HepG2 (cell line): Measurements from ENCODE around the gene HINFP. TPM values are rescaled to one million over a fixed set of nuclear protein-coding genes. Genes with fewer than 3 reads are reported as not detected.
A peak's percentile ranks its signal among the peaks of the same experiment; 100 is the strongest.

ENCODE experiments used
- ATAC-seq: fragments of 200-7000 bp; cut with Tn5 transposase; 3 replicates; pipeline ENCODE4 v1.9.1; 2020; ENCODE audit warnings: mild to moderate bottlenecking, moderate library complexity
- BruUV-seq: library from RNA; stranded (reverse); fragments of 400-500 nt; replicated peaks from 2 replicates; lab custom pipeline; 2021; lab: Mats Ljungman, UMichigan
- CTCF ChIA-PET: fragments of 300-600 bp; formaldehyde crosslinking; extraction: SDS; loops from one replicate; lab custom pipeline; 2021; ENCODE audit warnings: low total read pairs, inconsistent platforms, low intra/inter-chr PET ratio; lab: Yijun Ruan, JAX
- POLR2A ChIA-PET: fragments of 350-600 bp; sonication (Branson Sonifier 250); formaldehyde crosslinking; loops from one replicate; lab custom pipeline; 2020; ENCODE audit warnings: antibody characterized with exemption, inconsistent platforms; lab: Yijun Ruan, JAX
- DNase-seq: peaks from one replicate; pipeline ENCODE4 v3.0.0-alpha.2; 2015; ENCODE audit warnings: low spot score
- FAIRE-seq: peaks from 3 replicates; lab custom pipeline; 2011; peaks lifted over from hg19 to GRCh38; lab: Jason Lieb, UNC
- H2AFZ ChIP-seq: one replicate; pipeline ENCODE4 v1.6.1; 2011; ENCODE audit warnings: low read length, inconsistent platforms
- H3K27ac ChIP-seq: fragments of 300-600 bp; 3 replicates; pipeline ENCODE4 v1.8.0; 2011; ENCODE audit warnings: mixed run types, mild to moderate bottlenecking, mixed read lengths, low read length, inconsistent platforms; ENCODE audit not compliant: insufficient read depth; ENCODE audit errors: extremely low read length
- H3K27me3 ChIP-seq, 2 experiments: fragments of 200-600 bp in 1 of 2; 2 replicates in 1 of 2; 3 replicates in 1 of 2; pipeline versions ENCODE4 v1.6.0 to v1.8.0; 2011; ENCODE audit warnings: low read length in 2 of 2, mild to moderate bottlenecking in 2 of 2, moderate library complexity in 2 of 2, inconsistent platforms in 1 of 2; ENCODE audit not compliant: insufficient read depth in 2 of 2, control insufficient read depth in 1 of 2
- H3K36me3 ChIP-seq, 2 experiments: fragments of 200-600 bp in 1 of 2; replicated peaks in 1 of 2; 2 replicates in 1 of 2; 3 replicates in 1 of 2; pipeline versions ENCODE4 v1.5.1 to v1.8.0; 2011; ENCODE audit warnings: low read length in 2 of 2, inconsistent platforms in 1 of 2; ENCODE audit not compliant: insufficient read depth in 2 of 2, control insufficient read depth in 1 of 2
- H3K4me1 ChIP-seq: 2 replicates; pipeline ENCODE4 v1.5.1; 2012; ENCODE audit warnings: low read length, inconsistent platforms; ENCODE audit not compliant: insufficient read depth
- H3K4me2 ChIP-seq: 2 replicates; pipeline ENCODE4 v1.6.0; 2011; ENCODE audit warnings: low read depth, low read length, inconsistent platforms
- H3K4me3 ChIP-seq, 3 experiments: fragments of 200-600 bp in 1 of 3; sonication (generic), shearing (Covaris generic) in 1 of 3; replicated peaks in 1 of 3; 2 replicates each; pipeline ENCODE4 v1.5.1; 2011 to 2016; ENCODE audit warnings: low read length in 3 of 3, inconsistent platforms in 2 of 3, low read depth in 2 of 3, mild to moderate bottlenecking in 2 of 3, control low read depth in 1 of 3, mixed read lengths in 1 of 3; ENCODE audit not compliant: insufficient read depth in 1 of 3
- H3K79me2 ChIP-seq: one replicate; pipeline ENCODE4 v1.6.1; 2011; ENCODE audit warnings: low read length, inconsistent platforms; ENCODE audit not compliant: insufficient read depth
- H3K9ac ChIP-seq: 2 replicates; pipeline ENCODE4 v1.6.0; 2011; ENCODE audit warnings: mild to moderate bottlenecking, low read depth, low read length, inconsistent platforms; ENCODE audit not compliant: insufficient read depth
- H3K9me3 ChIP-seq: 2 replicates; pipeline ENCODE4 v1.5.1; 2012; ENCODE audit warnings: mild to moderate bottlenecking, low read length
- H4K20me1 ChIP-seq: 2 replicates; pipeline ENCODE4 v1.6.0; 2011; ENCODE audit warnings: inconsistent platforms, mild to moderate bottlenecking, low read length, moderate library complexity; ENCODE audit not compliant: insufficient read depth
- AKAP8 ChIP-seq: sonication (generic); formaldehyde crosslinking; IDR thresholded peaks from 2 replicates; pipeline ENCODE4 v1.5.1; 2020; ENCODE audit warnings: mild to moderate bottlenecking, missing genetic modification reagents
- NFE2L2 ChIP-seq: fragments of 150-350 bp; IDR thresholded peaks from 2 replicates; pipeline ENCODE4 v1.6.1; 2014; ENCODE audit warnings: low read length
- RAD21 ChIP-seq: fragments of 450-650 bp; formaldehyde crosslinking; IDR thresholded peaks from 2 replicates; pipeline ENCODE4 v1.5.0; 2020; ENCODE audit warnings: mild to moderate bottlenecking
- TOPORS ChIP-seq: sonication (generic); formaldehyde crosslinking; IDR thresholded peaks from 2 replicates; pipeline ENCODE4 v1.8.0; 2023; ENCODE audit warnings: mild to moderate bottlenecking, missing genetic modification reagents
- YEATS2 ChIP-seq: sonication (generic); formaldehyde crosslinking; IDR thresholded peaks from 2 replicates; pipeline ENCODE4 v1.4.0; 2020; ENCODE audit warnings: missing genetic modification reagents, borderline replicate concordance
- ZFP1 ChIP-seq: IDR thresholded peaks from 2 replicates; pipeline ENCODE4 v1.6.1; 2016
- ZFP90 ChIP-seq: sonication (generic); formaldehyde crosslinking; IDR thresholded peaks from 2 replicates; pipeline ENCODE4 v1.8.0; 2022; ENCODE audit warnings: missing genetic modification reagents, mild to moderate bottlenecking, inconsistent platforms, borderline replicate concordance
- ZMYM2 ChIP-seq: sonication (generic); formaldehyde crosslinking; IDR thresholded peaks from 2 replicates; pipeline ENCODE4 v1.8.0; 2022; ENCODE audit warnings: mild to moderate bottlenecking, missing genetic modification reagents
- ZNF446 ChIP-seq: sonication (generic); formaldehyde crosslinking; IDR thresholded peaks from 2 replicates; pipeline ENCODE4 v1.5.0; 2020; ENCODE audit warnings: mild to moderate bottlenecking, missing genetic modification reagents
- WGBS: methylation state at CpG from one replicate; pipeline ENCODE4 v1.1.6; 2017; ENCODE audit warnings: low lambda C conversion rate; 5-methylcytosine and 5-hydroxymethylcytosine counted together
- in situ Hi-C: cut with HindIII; loops from 2 replicates; pipeline ENCODE4 v1.10.0; 2017; ENCODE audit warnings: low pct_unique_long_range_greater_than_20kb; ENCODE audit not compliant: extremely low pct_ligation_motif_present
- intact Hi-C: fragments of 100-400 bp; cut with micrococcal nuclease; formaldehyde crosslinking; loops from one replicate; pipeline ENCODE4 v1.10.0; 2022; ENCODE audit not compliant: unreplicated experiment
- polyA plus RNA-seq, 8 experiments: library from polyadenylated mRNA; depleted of rRNA in 3 of 8; stranded (reverse) in 7 of 8; unstranded in 1 of 8; fragments of >200 nt; fragmentation: Illumina TruSeq in 4 of 8; extraction: Trizol in 4 of 8; gene quantifications; 2 replicates each; pipeline versions ENCODE4 v1.2.1 to v1.2.3, GENCODE V29; 2011 to 2016; ENCODE audit warnings: low read depth in 4 of 8, missing spikeins in 1 of 8, mixed read lengths in 1 of 8; ENCODE audit not compliant: insufficient read depth in 1 of 8
- total RNA-seq, 5 experiments: library from RNA; depleted of rRNA; stranded (reverse); fragments of >200 nt; fragmentation: Illumina TruSeq; extraction: Trizol; gene quantifications; 2 replicates each; pipeline ENCODE4 v1.2.3, GENCODE V29; 2016; ENCODE audit warnings: low read depth in 1 of 5
- TF ChIP-seq, protein P1 (sequence below): sonication (generic); formaldehyde crosslinking; IDR thresholded peaks from 2 replicates; pipeline ENCODE4 v1.4.0; 2020; ENCODE audit warnings: missing genetic modification reagents, borderline replicate concordance
- TF ChIP-seq, protein P2 (sequence below): sonication (generic); IDR thresholded peaks from 2 replicates; pipeline ENCODE4 v1.6.1; 2016; ENCODE audit warnings: low read depth, borderline replicate concordance
- TF ChIP-seq, protein P3 (sequence below): sonication (generic); formaldehyde crosslinking; conservative IDR thresholded peaks from 2 replicates; pipeline ENCODE4 v1.5.0; 2020; ENCODE audit warnings: missing genetic modification reagents
- TF ChIP-seq, protein P4 (sequence below): sonication (generic); formaldehyde crosslinking; IDR thresholded peaks from 2 replicates; pipeline ENCODE4 v1.5.1; 2020; ENCODE audit warnings: mild to moderate bottlenecking, missing genetic modification reagents, moderate library complexity
- TF ChIP-seq, protein P5 (sequence below): sonication (generic); formaldehyde crosslinking; IDR thresholded peaks from 2 replicates; pipeline ENCODE4 v1.4.0; 2020; ENCODE audit warnings: mild to moderate bottlenecking, missing genetic modification reagents

The HINFP gene
- total and polyA plus RNA-seq, 2 of the 13 experiments (the other 11 are each of a cell fraction or from before 2014, with no cell fraction given), result 15.1 to 21.4 TPM

DNA sequence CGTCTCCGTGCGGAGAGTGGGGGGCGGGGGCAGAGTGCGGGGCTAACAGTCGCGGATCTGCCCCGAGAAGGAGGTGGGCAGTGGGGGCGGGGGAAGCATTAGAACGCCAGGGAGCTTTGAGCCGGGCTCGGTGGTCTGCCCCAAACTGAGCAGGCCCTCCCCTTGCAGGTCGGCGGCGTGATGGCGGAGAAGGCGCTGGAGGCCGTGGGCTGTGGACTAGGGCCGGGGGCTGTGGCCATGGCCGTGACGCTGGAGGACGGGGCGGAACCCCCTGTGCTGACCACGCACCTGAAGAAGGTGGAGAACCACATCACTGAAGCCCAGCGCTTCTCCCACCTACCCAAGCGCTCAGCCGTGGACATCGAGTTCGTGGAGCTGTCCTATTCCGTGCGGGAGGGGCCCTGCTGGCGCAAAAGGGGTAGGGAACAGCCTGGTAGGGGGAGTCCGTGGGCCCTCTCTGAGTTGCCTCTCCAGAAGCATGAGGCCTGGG lies 28.5 kb downstream of the HINFP start:
- in situ Hi-C loops, result no loop called here
- ChIA-PET CTCF (no interaction called here), POLR2A (no interaction called here)
- no peak overlapping the region for H2AFZ ChIP-seq
- H3K4me3 ChIP-seq, result peak overlapping the region in 2 of 3 experiments; percentile 61 to 68; a peak in 3 of 6 replicates
- H4K20me1 ChIP-seq, result no peaks in the 10 kb centered on the region
- 27% methylated on average over 14 of the region's 33 CpGs for WGBS
- H3K4me2 ChIP-seq, result peak overlapping the region; percentile 66
- no peak for ATAC-seq
- no peak overlapping the region for H3K9ac ChIP-seq
- no TSS peak for BruUV-seq
- H3K36me3 ChIP-seq, result no peaks in the 10 kb centered on the region
- peaks cover 18 to 80% of the 10 kb centered on the region in 2 experiments for H3K27me3 ChIP-seq
- DNase-seq, result no peak
- H3K27ac ChIP-seq, result no peak overlapping the region
- peaks cover 6% of the 10 kb centered on the region; the same call in 1 of the 2 replicates for H3K4me1 ChIP-seq
- no peaks in the 10 kb centered on the region for H3K79me2 ChIP-seq
- no peak for FAIRE-seq
- no peaks in the 10 kb centered on the region for H3K9me3 ChIP-seq
- intact Hi-C loops, result no loop called here
- TF ChIP-seq, protein P1, sequence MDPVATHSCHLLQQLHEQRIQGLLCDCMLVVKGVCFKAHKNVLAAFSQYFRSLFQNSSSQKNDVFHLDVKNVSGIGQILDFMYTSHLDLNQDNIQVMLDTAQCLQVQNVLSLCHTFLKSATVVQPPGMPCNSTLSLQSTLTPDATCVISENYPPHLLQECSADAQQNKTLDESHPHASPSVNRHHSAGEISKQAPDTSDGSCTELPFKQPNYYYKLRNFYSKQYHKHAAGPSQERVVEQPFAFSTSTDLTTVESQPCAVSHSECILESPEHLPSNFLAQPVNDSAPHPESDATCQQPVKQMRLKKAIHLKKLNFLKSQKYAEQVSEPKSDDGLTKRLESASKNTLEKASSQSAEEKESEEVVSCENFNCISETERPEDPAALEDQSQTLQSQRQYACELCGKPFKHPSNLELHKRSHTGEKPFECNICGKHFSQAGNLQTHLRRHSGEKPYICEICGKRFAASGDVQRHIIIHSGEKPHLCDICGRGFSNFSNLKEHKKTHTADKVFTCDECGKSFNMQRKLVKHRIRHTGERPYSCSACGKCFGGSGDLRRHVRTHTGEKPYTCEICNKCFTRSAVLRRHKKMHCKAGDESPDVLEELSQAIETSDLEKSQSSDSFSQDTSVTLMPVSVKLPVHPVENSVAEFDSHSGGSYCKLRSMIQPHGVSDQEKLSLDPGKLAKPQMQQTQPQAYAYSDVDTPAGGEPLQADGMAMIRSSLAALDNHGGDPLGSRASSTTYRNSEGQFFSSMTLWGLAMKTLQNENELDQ, result no peak
- no peak for TF ChIP-seq ZMYM2 (CRISPR knock-in tag)
- TF ChIP-seq AKAP8 (CRISPR knock-in tag), result no peak
- no peak for TF ChIP-seq NFE2L2
- TF ChIP-seq, protein P2, sequence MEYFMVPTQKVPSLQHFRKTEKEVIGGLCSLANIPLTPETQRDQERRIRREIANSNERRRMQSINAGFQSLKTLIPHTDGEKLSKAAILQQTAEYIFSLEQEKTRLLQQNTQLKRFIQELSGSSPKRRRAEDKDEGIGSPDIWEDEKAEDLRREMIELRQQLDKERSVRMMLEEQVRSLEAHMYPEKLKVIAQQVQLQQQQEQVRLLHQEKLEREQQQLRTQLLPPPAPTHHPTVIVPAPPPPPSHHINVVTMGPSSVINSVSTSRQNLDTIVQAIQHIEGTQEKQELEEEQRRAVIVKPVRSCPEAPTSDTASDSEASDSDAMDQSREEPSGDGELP, result no peak
- TF ChIP-seq, protein P3, sequence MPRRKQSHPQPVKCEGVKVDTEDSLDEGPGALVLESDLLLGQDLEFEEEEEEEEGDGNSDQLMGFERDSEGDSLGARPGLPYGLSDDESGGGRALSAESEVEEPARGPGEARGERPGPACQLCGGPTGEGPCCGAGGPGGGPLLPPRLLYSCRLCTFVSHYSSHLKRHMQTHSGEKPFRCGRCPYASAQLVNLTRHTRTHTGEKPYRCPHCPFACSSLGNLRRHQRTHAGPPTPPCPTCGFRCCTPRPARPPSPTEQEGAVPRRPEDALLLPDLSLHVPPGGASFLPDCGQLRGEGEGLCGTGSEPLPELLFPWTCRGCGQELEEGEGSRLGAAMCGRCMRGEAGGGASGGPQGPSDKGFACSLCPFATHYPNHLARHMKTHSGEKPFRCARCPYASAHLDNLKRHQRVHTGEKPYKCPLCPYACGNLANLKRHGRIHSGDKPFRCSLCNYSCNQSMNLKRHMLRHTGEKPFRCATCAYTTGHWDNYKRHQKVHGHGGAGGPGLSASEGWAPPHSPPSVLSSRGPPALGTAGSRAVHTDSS (CRISPR knock-in tag), result no peak
- no peak for TF ChIP-seq TOPORS (CRISPR knock-in tag)
- TF ChIP-seq ZFP90 (CRISPR knock-in tag), result no peak
- TF ChIP-seq, protein P4, sequence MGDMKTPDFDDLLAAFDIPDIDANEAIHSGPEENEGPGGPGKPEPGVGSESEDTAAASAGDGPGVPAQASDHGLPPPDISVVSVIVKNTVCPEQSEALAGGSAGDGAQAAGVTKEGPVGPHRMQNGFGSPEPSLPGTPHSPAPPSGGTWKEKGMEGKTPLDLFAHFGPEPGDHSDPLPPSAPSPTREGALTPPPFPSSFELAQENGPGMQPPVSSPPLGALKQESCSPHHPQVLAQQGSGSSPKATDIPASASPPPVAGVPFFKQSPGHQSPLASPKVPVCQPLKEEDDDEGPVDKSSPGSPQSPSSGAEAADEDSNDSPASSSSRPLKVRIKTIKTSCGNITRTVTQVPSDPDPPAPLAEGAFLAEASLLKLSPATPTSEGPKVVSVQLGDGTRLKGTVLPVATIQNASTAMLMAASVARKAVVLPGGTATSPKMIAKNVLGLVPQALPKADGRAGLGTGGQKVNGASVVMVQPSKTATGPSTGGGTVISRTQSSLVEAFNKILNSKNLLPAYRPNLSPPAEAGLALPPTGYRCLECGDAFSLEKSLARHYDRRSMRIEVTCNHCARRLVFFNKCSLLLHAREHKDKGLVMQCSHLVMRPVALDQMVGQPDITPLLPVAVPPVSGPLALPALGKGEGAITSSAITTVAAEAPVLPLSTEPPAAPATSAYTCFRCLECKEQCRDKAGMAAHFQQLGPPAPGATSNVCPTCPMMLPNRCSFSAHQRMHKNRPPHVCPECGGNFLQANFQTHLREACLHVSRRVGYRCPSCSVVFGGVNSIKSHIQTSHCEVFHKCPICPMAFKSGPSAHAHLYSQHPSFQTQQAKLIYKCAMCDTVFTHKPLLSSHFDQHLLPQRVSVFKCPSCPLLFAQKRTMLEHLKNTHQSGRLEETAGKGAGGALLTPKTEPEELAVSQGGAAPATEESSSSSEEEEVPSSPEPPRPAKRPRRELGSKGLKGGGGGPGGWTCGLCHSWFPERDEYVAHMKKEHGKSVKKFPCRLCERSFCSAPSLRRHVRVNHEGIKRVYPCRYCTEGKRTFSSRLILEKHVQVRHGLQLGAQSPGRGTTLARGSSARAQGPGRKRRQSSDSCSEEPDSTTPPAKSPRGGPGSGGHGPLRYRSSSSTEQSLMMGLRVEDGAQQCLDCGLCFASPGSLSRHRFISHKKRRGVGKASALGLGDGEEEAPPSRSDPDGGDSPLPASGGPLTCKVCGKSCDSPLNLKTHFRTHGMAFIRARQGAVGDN, result no peak
- TF ChIP-seq RAD21 (CRISPR knock-in tag), result no peak
- TF ChIP-seq, protein P5, sequence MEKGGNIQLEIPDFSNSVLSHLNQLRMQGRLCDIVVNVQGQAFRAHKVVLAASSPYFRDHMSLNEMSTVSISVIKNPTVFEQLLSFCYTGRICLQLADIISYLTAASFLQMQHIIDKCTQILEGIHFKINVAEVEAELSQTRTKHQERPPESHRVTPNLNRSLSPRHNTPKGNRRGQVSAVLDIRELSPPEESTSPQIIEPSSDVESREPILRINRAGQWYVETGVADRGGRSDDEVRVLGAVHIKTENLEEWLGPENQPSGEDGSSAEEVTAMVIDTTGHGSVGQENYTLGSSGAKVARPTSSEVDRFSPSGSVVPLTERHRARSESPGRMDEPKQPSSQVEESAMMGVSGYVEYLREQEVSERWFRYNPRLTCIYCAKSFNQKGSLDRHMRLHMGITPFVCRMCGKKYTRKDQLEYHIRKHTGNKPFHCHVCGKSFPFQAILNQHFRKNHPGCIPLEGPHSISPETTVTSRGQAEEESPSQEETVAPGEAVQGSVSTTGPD (CRISPR knock-in tag), result no peak
- TF ChIP-seq ZNF446 (CRISPR knock-in tag), result no peak
- TF ChIP-seq ZFP1 (CRISPR knock-in tag), result no peak
- TF ChIP-seq YEATS2 (CRISPR knock-in tag), result no peak
